ENCODE measurements around the gene SDK1.

The SDK1 gene

GRCh38 chr7:4103352-4104091, 802.5 kb downstream of the SDK1 start:
- Histone ChIP-seq H3K27me3 (replicated peaks; ENCODE audit: control insufficient read depth, insufficient read depth, low read length, poor library complexity, severe bottlenecking) (no peaks in the 10 kb centered on the region), H3K9me3 (ENCODE audit: control insufficient read depth, low read length) (no peaks in the 10 kb centered on the region), H3K4me3 (ENCODE audit: insufficient read depth, low read depth, low read length, poor library complexity, severe bottlenecking) (no peak overlapping the region), H3K36me3 (ENCODE audit: control insufficient read depth, insufficient read depth, low read length) (no peaks in the 10 kb centered on the region), H3K27ac (ENCODE audit: insufficient read depth, low read length, poor library complexity, severe bottlenecking) (no peak overlapping the region), H3K4me1 (ENCODE audit: control insufficient read depth, insufficient read depth, low read length, poor library complexity, severe bottlenecking) (no peaks in the 10 kb centered on the region)
- no peak for DNase-seq

- Histone ChIP-seq H3K4me3 (ENCODE audit: insufficient read depth, low read depth, low read length, poor library complexity, severe bottlenecking) (no peak overlapping the region), H3K27ac (ENCODE audit: insufficient read depth, low read length, poor library complexity, severe bottlenecking) (no peak overlapping the region), H3K36me3 (ENCODE audit: control insufficient read depth, insufficient read depth, low read length) (no peaks in the 10 kb centered on the region), H3K4me1 (ENCODE audit: control insufficient read depth, insufficient read depth, low read length, poor library complexity, severe bottlenecking) (no peaks in the 10 kb centered on the region), H3K27me3 (replicated peaks; ENCODE audit: control insufficient read depth, insufficient read depth, low read length, poor library complexity, severe bottlenecking) (no peaks in the 10 kb centered on the region), H3K9me3 (ENCODE audit: control insufficient read depth, low read length) (no peaks in the 10 kb centered on the region)
- no peak for DNase-seq
Observed at GRCh38 chr7:4107839-4108238, 806.8 kb downstream of the SDK1 start.

GRCh38 chr7:4108951-4109350, 807.9 kb downstream of the SDK1 start:
- Histone ChIP-seq H3K4me1 (ENCODE audit: control insufficient read depth, insufficient read depth, low read length, poor library complexity, severe bottlenecking) (no peaks in the 10 kb centered on the region), H3K9me3 (ENCODE audit: control insufficient read depth, low read length) (no peaks in the 10 kb centered on the region), H3K36me3 (ENCODE audit: control insufficient read depth, insufficient read depth, low read length) (no peaks in the 10 kb centered on the region), H3K4me3 (ENCODE audit: insufficient read depth, low read depth, low read length, poor library complexity, severe bottlenecking) (no peak overlapping the region), H3K27ac (ENCODE audit: insufficient read depth, low read length, poor library complexity, severe bottlenecking) (no peak overlapping the region), H3K27me3 (replicated peaks; ENCODE audit: control insufficient read depth, insufficient read depth, low read length, poor library complexity, severe bottlenecking) (no peaks in the 10 kb centered on the region)
- DNase-seq, result no peak

- no peak for DNase-seq
- H3K27me3 ChIP-seq (replicated peaks; ENCODE audit: control insufficient read depth, insufficient read depth, low read length, poor library complexity, severe bottlenecking), result no peaks in the 10 kb centered on the region
- no peaks in the 10 kb centered on the region for H3K4me1 ChIP-seq (ENCODE audit: control insufficient read depth, insufficient read depth, low read length, poor library complexity, severe bottlenecking)
- H3K36me3 ChIP-seq (ENCODE audit: control insufficient read depth, insufficient read depth, low read length), result no peaks in the 10 kb centered on the region
- H3K27ac ChIP-seq (ENCODE audit: insufficient read depth, low read length, poor library complexity, severe bottlenecking), result no peak overlapping the region
- H3K9me3 ChIP-seq (ENCODE audit: control insufficient read depth, low read length), result no peaks in the 10 kb centered on the region
- H3K4me3 ChIP-seq (ENCODE audit: insufficient read depth, low read depth, low read length, poor library complexity, severe bottlenecking), result no peak overlapping the region
Observed at GRCh38 chr7:4109481-4110110, 808.5 kb downstream of the SDK1 start.

GRCh38 chr7:4110438-4110837, 809.4 kb downstream of the SDK1 start:
- Histone ChIP-seq H3K27ac (ENCODE audit: insufficient read depth, low read length, poor library complexity, severe bottlenecking) (no peak overlapping the region), H3K4me1 (ENCODE audit: control insufficient read depth, insufficient read depth, low read length, poor library complexity, severe bottlenecking) (no peaks in the 10 kb centered on the region), H3K27me3 (replicated peaks; ENCODE audit: control insufficient read depth, insufficient read depth, low read length, poor library complexity, severe bottlenecking) (no peaks in the 10 kb centered on the region), H3K36me3 (ENCODE audit: control insufficient read depth, insufficient read depth, low read length) (no peaks in the 10 kb centered on the region), H3K9me3 (ENCODE audit: control insufficient read depth, low read length) (no peaks in the 10 kb centered on the region), H3K4me3 (ENCODE audit: insufficient read depth, low read depth, low read length, poor library complexity, severe bottlenecking) (no peak overlapping the region)
- no peak for DNase-seq

GRCh38 chr7:4111166-4111565, 810.1 kb downstream of the SDK1 start:
- H3K27me3 ChIP-seq (replicated peaks; ENCODE audit: control insufficient read depth, insufficient read depth, low read length, poor library complexity, severe bottlenecking), result no peaks in the 10 kb centered on the region
- no peaks in the 10 kb centered on the region for H3K9me3 ChIP-seq (ENCODE audit: control insufficient read depth, low read length)
- DNase-seq, result no peak
- no peak overlapping the region for H3K4me3 ChIP-seq (ENCODE audit: insufficient read depth, low read depth, low read length, poor library complexity, severe bottlenecking)
- no peaks in the 10 kb centered on the region for H3K4me1 ChIP-seq (ENCODE audit: control insufficient read depth, insufficient read depth, low read length, poor library complexity, severe bottlenecking)
- H3K36me3 ChIP-seq (ENCODE audit: control insufficient read depth, insufficient read depth, low read length), result no peaks in the 10 kb centered on the region
- no peak overlapping the region for H3K27ac ChIP-seq (ENCODE audit: insufficient read depth, low read length, poor library complexity, severe bottlenecking)

- Histone ChIP-seq H3K4me3 (ENCODE audit: insufficient read depth, low read depth, low read length, poor library complexity, severe bottlenecking) (no peak overlapping the region), H3K27ac (ENCODE audit: insufficient read depth, low read length, poor library complexity, severe bottlenecking) (no peak overlapping the region), H3K27me3 (replicated peaks; ENCODE audit: control insufficient read depth, insufficient read depth, low read length, poor library complexity, severe bottlenecking) (no peaks in the 10 kb centered on the region), H3K9me3 (ENCODE audit: control insufficient read depth, low read length) (no peaks in the 10 kb centered on the region), H3K36me3 (ENCODE audit: control insufficient read depth, insufficient read depth, low read length) (no peaks in the 10 kb centered on the region), H3K4me1 (ENCODE audit: control insufficient read depth, insufficient read depth, low read length, poor library complexity, severe bottlenecking) (no peaks in the 10 kb centered on the region)
- DNase-seq, result no peak
Observed at GRCh38 chr7:4113271-4113670, 812.2 kb downstream of the SDK1 start.

- DNase-seq, result no peak
- no peaks in the 10 kb centered on the region for H3K36me3 ChIP-seq (ENCODE audit: control insufficient read depth, insufficient read depth, low read length)
- H3K9me3 ChIP-seq (ENCODE audit: control insufficient read depth, low read length), result no peaks in the 10 kb centered on the region
Observed at GRCh38 chr7:4113976-4114375, 812.9 kb downstream of the SDK1 start.

GRCh38 chr7:4115442-4115841, 814.4 kb downstream of the SDK1 start:
- DNase-seq, result no peak
- Histone ChIP-seq H3K4me1 (ENCODE audit: control insufficient read depth, insufficient read depth, low read length, poor library complexity, severe bottlenecking) (no peaks in the 10 kb centered on the region), H3K27ac (ENCODE audit: insufficient read depth, low read length, poor library complexity, severe bottlenecking) (no peak overlapping the region), H3K9me3 (ENCODE audit: control insufficient read depth, low read length) (no peaks in the 10 kb centered on the region), H3K27me3 (replicated peaks; ENCODE audit: control insufficient read depth, insufficient read depth, low read length, poor library complexity, severe bottlenecking) (no peaks in the 10 kb centered on the region), H3K4me3 (ENCODE audit: insufficient read depth, low read depth, low read length, poor library complexity, severe bottlenecking) (no peak overlapping the region), H3K36me3 (ENCODE audit: control insufficient read depth, insufficient read depth, low read length) (no peaks in the 10 kb centered on the region)

More at GRCh38 chr7:4113976-4114375, 812.9 kb downstream of the SDK1 start:
- no peaks in the 10 kb centered on the region for H3K4me1 ChIP-seq (ENCODE audit: control insufficient read depth, insufficient read depth, low read length, poor library complexity, severe bottlenecking)
- no peak overlapping the region for H3K4me3 ChIP-seq (ENCODE audit: insufficient read depth, low read depth, low read length, poor library complexity, severe bottlenecking)
- H3K27ac ChIP-seq (ENCODE audit: insufficient read depth, low read length, poor library complexity, severe bottlenecking), result no peak overlapping the region
- no peaks in the 10 kb centered on the region for H3K27me3 ChIP-seq (replicated peaks; ENCODE audit: control insufficient read depth, insufficient read depth, low read length, poor library complexity, severe bottlenecking)

GRCh38 chr7:4115941-4116610, 815.0 kb downstream of the SDK1 start:
- H3K9me3 ChIP-seq (ENCODE audit: control insufficient read depth, low read length), result no peaks in the 10 kb centered on the region

More at GRCh38 chr7:4115941-4116610, 815.0 kb downstream of the SDK1 start:
- no peak for DNase-seq
- Histone ChIP-seq H3K36me3 (ENCODE audit: control insufficient read depth, insufficient read depth, low read length) (no peaks in the 10 kb centered on the region), H3K4me3 (ENCODE audit: insufficient read depth, low read depth, low read length, poor library complexity, severe bottlenecking) (no peak overlapping the region), H3K4me1 (ENCODE audit: control insufficient read depth, insufficient read depth, low read length, poor library complexity, severe bottlenecking) (no peaks in the 10 kb centered on the region), H3K27me3 (replicated peaks; ENCODE audit: control insufficient read depth, insufficient read depth, low read length, poor library complexity, severe bottlenecking) (no peaks in the 10 kb centered on the region), H3K27ac (ENCODE audit: insufficient read depth, low read length, poor library complexity, severe bottlenecking) (no peak overlapping the region)

Data from effector memory CD4-positive, alpha-beta T cell (primary cell).